HEK293 (cell line): ENCODE measurements around the gene NPAT.
A peak's percentile ranks its signal among the peaks of the same experiment; 100 is the strongest.

ENCODE experiments used
- CTCF ChIA-PET: fragments of 350-600 bp; formaldehyde crosslinking; extraction: SDS; loops from one replicate; lab custom pipeline; 2021; ENCODE audit warnings: antibody characterized with exemption; lab: Yijun Ruan, JAX
- POLR2A ChIA-PET: fragments of 300-600 bp; formaldehyde crosslinking; extraction: SDS; loops from one replicate; lab custom pipeline; 2020; ENCODE audit warnings: antibody characterized with exemption, inconsistent platforms; lab: Yijun Ruan, JAX
- H3K27ac ChIP-seq: fragments of 200-500 bp; sonication (Bioruptor generic); 2 replicates; pipeline ENCODE4 v1.5.1; 2014; ENCODE audit warnings: low read depth, low read length, control low read depth, inconsistent platforms; ENCODE audit errors: extremely low read depth
- H3K36me3 ChIP-seq, 2 experiments: fragments of 200-500 bp in 1 of 2; sonication (Bioruptor generic) in 1 of 2; 1 replicate in 1 of 2; 2 replicates in 1 of 2; pipeline ENCODE4 v1.5.1; 2014 to 2017; ENCODE audit warnings: inconsistent platforms in 2 of 2, low read length in 2 of 2; ENCODE audit not compliant: control insufficient read depth in 2 of 2, insufficient read depth in 1 of 2
- H3K4me1 ChIP-seq: fragments of 200-500 bp; sonication (Bioruptor generic); 2 replicates; pipeline ENCODE4 v1.5.1; 2014; ENCODE audit warnings: mild to moderate bottlenecking, low read length, inconsistent platforms; ENCODE audit not compliant: control insufficient read depth, insufficient read depth
- H3K4me3 ChIP-seq: 2 replicates; pipeline ENCODE4 v1.5.1; 2011; ENCODE audit warnings: low read depth, mild to moderate bottlenecking, control low read depth, low read length, moderate library complexity
- H3K9me3 ChIP-seq: fragments of 200-500 bp; sonication (Bioruptor generic); 2 replicates; pipeline ENCODE4 v1.5.1; 2014; ENCODE audit warnings: low read depth, low read length, inconsistent platforms; ENCODE audit not compliant: control insufficient read depth, insufficient read depth
- SETDB1 ChIP-seq: IDR thresholded peaks from one replicate; pipeline ENCODE4 v1.6.1; 2017; ENCODE audit warnings: mild to moderate bottlenecking, low read length, moderate library complexity, mixed read lengths; ENCODE audit not compliant: insufficient read length
- TRIM28 ChIP-seq: IDR thresholded peaks from 2 replicates; pipeline ENCODE4 v1.6.1; 2011; ENCODE audit warnings: low read length, control low read depth, borderline replicate concordance
- ZNF280C ChIP-seq: fragments of 450-650 bp; formaldehyde crosslinking; IDR thresholded peaks from 2 replicates; pipeline ENCODE4 v1.5.1; 2016; ENCODE audit warnings: missing biosample characterization, missing genetic modification characterization
- ZNF366 ChIP-seq: fragments of 450-650 bp; formaldehyde crosslinking; conservative IDR thresholded peaks from 2 replicates; pipeline ENCODE4 v1.5.1; 2016; ENCODE audit warnings: missing biosample characterization, missing genetic modification characterization
- ZNF560 ChIP-seq: fragments of 450-650 bp; formaldehyde crosslinking; IDR thresholded peaks from 2 replicates; pipeline ENCODE4 v1.5.1; 2017; ENCODE audit warnings: missing biosample characterization, missing genetic modification characterization, borderline replicate concordance
- ZNF660 ChIP-seq: fragments of 450-650 bp; IDR thresholded peaks from 2 replicates; pipeline ENCODE4 v1.5.1; 2018; ENCODE audit warnings: missing biosample characterization, mild to moderate bottlenecking, missing genetic modification characterization
- ZNF704 ChIP-seq: fragments of 450-650 bp; formaldehyde crosslinking; IDR thresholded peaks from 2 replicates; pipeline ENCODE4 v1.5.1; 2016; ENCODE audit warnings: missing biosample characterization, missing genetic modification characterization
- TF ChIP-seq, protein P1 (sequence below): fragments of 450-650 bp; formaldehyde crosslinking; IDR thresholded peaks from 2 replicates; pipeline ENCODE4 v1.5.1; 2016; ENCODE audit warnings: missing biosample characterization, missing genetic modification characterization
- TF ChIP-seq, protein P2 (sequence below): fragments of 450-650 bp; formaldehyde crosslinking; IDR thresholded peaks from 2 replicates; pipeline ENCODE4 v1.5.1; 2016; ENCODE audit warnings: missing biosample characterization, missing genetic modification characterization

NPAT gene

DNA sequence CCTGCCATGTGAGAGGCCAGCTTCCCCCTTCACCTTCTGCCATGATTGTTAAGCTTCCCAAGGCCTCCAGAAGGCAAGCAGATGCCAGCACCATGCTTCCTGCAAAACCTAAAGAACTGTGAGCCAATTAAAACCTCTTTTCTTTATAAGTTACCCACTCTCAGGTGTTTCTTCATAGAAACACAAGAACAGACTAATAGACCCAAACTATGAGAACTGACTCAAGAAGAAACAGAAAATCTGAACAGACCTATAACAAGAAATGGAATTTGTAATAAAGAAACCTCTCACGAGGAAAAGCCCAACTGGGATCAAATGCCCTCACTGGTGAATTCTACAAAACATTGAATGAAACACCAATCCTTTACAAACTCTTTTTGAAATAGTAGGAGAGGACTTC is 12.0 kb downstream of the NPAT start (continued):
- TF ChIP-seq, protein P1, sequence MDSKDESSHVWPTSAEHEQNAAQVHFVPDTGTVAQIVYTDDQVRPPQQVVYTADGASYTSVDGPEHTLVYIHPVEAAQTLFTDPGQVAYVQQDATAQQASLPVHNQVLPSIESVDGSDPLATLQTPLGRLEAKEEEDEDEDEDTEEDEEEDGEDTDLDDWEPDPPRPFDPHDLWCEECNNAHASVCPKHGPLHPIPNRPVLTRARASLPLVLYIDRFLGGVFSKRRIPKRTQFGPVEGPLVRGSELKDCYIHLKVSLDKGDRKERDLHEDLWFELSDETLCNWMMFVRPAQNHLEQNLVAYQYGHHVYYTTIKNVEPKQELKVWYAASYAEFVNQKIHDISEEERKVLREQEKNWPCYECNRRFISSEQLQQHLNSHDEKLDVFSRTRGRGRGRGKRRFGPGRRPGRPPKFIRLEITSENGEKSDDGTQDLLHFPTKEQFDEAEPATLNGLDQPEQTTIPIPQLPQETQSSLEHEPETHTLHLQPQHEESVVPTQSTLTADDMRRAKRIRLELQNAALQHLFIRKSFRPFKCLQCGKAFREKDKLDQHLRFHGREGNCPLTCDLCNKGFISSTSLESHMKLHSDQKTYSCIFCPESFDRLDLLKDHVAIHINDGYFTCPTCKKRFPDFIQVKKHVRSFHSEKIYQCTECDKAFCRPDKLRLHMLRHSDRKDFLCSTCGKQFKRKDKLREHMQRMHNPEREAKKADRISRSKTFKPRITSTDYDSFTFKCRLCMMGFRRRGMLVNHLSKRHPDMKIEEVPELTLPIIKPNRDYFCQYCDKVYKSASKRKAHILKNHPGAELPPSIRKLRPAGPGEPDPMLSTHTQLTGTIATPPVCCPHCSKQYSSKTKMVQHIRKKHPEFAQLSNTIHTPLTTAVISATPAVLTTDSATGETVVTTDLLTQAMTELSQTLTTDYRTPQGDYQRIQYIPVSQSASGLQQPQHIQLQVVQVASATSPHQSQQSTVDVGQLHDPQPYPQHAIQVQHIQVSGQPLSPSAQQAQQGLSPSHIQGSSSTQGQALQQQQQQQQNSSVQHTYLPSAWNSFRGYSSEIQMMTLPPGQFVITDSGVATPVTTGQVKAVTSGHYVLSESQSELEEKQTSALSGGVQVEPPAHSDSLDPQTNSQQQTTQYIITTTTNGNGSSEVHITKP (tag by site-specific recombination), result no peak
- no peak for TF ChIP-seq ZNF280C (tag by site-specific recombination)
- TF ChIP-seq ZNF704 (tag by site-specific recombination), result no peak
- TF ChIP-seq ZNF660 (tag by site-specific recombination), result no peak

DNA sequence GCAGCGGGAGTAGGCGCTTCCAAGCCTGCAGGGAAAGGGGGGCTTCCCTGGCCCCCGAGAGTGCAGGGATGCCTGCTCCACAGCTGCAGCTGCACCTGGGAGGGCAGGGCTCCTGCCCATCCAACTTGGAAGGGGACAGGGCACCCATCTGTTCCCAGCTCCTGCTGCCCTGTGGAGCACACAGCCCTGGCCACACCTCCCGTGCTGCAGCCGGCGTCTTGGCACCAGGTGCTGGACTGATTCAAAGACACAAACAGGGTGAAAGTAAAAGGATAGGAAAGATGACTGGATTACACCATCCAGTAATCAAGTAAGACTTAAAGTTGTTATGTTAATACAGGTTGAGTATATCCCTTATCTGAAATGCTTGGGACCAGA is 14.8 kb downstream of the NPAT start:
- no peak for TF ChIP-seq ZNF366 (tag by site-specific recombination)
- no peak for TF ChIP-seq ZNF560 (tag by site-specific recombination)
- Histone ChIP-seq H3K36me3 (peaks cover 8 to 87% of the 10 kb centered on the region in 2 experiments; a peak in 2 of 3 replicates), H3K4me3 (no peak overlapping the region), H3K27ac (no peak overlapping the region), H3K9me3 (no peaks in the 10 kb centered on the region), H3K4me1 (no peaks in the 10 kb centered on the region)
- ChIA-PET POLR2A (no interaction called here), CTCF (no interaction called here)

DNA sequence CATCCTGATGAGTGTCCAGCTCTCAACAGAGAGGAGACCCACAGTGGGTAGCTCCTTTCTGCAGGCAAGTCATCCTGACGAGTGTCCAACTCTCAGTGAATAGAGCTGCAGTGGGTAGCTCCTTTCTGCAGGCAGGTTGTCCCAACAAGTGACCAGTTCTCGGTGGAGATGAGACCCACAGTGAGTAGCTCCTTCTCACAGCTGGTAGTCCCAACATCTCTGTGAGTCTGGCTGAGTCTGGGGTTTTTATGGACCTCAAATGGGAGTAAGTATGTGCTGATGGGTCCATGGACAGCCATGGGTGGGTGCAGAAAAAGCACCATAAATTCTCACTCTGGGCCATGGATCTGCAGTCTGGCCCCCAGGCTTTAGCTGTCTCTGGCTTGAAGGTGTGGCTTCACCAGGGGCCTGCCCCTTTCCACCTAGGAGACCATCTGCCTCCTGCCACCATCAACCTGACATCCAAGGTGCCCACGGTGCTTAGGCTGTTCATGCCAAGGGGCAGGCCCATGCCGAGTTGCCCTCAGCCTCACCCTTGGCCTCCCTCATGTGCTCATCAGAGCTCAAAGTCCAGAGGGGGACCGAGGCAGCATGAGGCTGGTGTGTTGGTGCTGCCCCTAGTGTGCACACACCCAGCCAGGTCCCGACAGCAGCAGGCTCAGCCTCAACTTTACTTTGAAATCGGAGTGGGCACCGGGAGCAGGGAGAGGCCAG is 15.3 kb downstream of the NPAT start:
- no peak overlapping the region for H3K4me3 ChIP-seq
- no peaks in the 10 kb centered on the region for H3K9me3 ChIP-seq
- H3K4me1 ChIP-seq, result no peaks in the 10 kb centered on the region
- CTCF ChIA-PET, result no interaction called here
- no peak overlapping the region for H3K27ac ChIP-seq
- H3K36me3 ChIP-seq, result peaks cover 8 to 83% of the 10 kb centered on the region in 2 experiments; a peak in 2 of 3 replicates
- TF ChIP-seq, protein P2, sequence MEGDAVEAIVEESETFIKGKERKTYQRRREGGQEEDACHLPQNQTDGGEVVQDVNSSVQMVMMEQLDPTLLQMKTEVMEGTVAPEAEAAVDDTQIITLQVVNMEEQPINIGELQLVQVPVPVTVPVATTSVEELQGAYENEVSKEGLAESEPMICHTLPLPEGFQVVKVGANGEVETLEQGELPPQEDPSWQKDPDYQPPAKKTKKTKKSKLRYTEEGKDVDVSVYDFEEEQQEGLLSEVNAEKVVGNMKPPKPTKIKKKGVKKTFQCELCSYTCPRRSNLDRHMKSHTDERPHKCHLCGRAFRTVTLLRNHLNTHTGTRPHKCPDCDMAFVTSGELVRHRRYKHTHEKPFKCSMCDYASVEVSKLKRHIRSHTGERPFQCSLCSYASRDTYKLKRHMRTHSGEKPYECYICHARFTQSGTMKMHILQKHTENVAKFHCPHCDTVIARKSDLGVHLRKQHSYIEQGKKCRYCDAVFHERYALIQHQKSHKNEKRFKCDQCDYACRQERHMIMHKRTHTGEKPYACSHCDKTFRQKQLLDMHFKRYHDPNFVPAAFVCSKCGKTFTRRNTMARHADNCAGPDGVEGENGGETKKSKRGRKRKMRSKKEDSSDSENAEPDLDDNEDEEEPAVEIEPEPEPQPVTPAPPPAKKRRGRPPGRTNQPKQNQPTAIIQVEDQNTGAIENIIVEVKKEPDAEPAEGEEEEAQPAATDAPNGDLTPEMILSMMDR (tag by site-specific recombination), result no peak
- no peak for TF ChIP-seq ZNF560 (tag by site-specific recombination)
- TF ChIP-seq SETDB1, result peak; percentile 69
- peak; percentile 40; the same call in 1 of the 2 replicates for TF ChIP-seq TRIM28
- TF ChIP-seq, all 188 proteins: peak for 2
- POLR2A ChIA-PET, result interaction anchor here (0.8 kb wide), 1 partner anchor 16 kb away, joined by 3 read pairs; the partner anchor contains the start of genes ATM and NPAT
